ENCODE results near the gene VGLL4.

The VGLL4 gene

GRCh38 chr3:11637901-11638458 is 5.7 kb downstream of the VGLL4 start:
- no peak for TF ChIP-seq CTCF (conservative IDR thresholded peaks at IDR 0.05; ENCODE audit: control insufficient read depth, insufficient read depth, low read depth, low read length)
- H3K4me3 ChIP-seq (ENCODE audit: control insufficient read depth, low read depth, low read length) = peak overlapping the region; percentile 16
- DNase-seq (ENCODE audit: low read depth) = peak; percentile 86

DNA sequence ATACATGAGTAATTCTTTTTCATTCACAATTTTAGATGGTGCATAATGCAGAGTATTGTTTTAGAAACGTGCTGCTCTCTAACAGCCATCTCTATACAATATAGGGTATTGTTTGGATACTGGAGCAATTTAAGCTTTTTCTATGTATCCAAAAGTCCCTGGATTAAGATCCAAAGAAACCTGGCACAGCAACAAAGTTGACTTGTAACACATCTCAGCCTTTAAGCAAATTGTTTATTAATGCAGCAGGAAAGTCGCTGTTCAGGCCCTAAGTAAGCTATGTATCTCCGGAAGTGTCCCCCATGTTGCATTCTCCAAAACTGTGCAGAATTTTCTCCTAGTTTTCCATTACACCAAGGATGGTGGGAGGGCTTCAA is 7.3 kb downstream of the VGLL4 start:
- no peak overlapping the region for H3K4me3 ChIP-seq (ENCODE audit: control insufficient read depth, low read depth, low read length)
- no peak for DNase-seq (ENCODE audit: low read depth)
- no peak for TF ChIP-seq CTCF (conservative IDR thresholded peaks at IDR 0.05; ENCODE audit: control insufficient read depth, insufficient read depth, low read depth, low read length)

- no peak for TF ChIP-seq CTCF (conservative IDR thresholded peaks at IDR 0.05; ENCODE audit: control insufficient read depth, insufficient read depth, low read depth, low read length)
- peak; percentile 45 for DNase-seq (ENCODE audit: low read depth)
- H3K4me3 ChIP-seq (ENCODE audit: control insufficient read depth, low read depth, low read length) = no peak overlapping the region
Observed at GRCh38 chr3:11635680-11636393, 7.9 kb downstream of the VGLL4 start.

- no peak overlapping the region for H3K4me3 ChIP-seq (ENCODE audit: control insufficient read depth, low read depth, low read length)
- no peak for DNase-seq (ENCODE audit: low read depth)
- TF ChIP-seq CTCF (conservative IDR thresholded peaks at IDR 0.05; ENCODE audit: control insufficient read depth, insufficient read depth, low read depth, low read length) = no peak
Observed at GRCh38 chr3:11634974-11635612, 8.6 kb downstream of the VGLL4 start.

GRCh38 chr3:11634081-11634635 is 9.6 kb downstream of the VGLL4 start:
- peak; percentile 59 for DNase-seq (ENCODE audit: low read depth)
- H3K4me3 ChIP-seq (ENCODE audit: control insufficient read depth, low read depth, low read length) = no peak overlapping the region

GRCh38 chr3:11632966-11633365 is 10.7 kb downstream of the VGLL4 start:
- no peak for DNase-seq (ENCODE audit: low read depth)
- TF ChIP-seq CTCF (conservative IDR thresholded peaks at IDR 0.05; ENCODE audit: control insufficient read depth, insufficient read depth, low read depth, low read length) = no peak
- H3K4me3 ChIP-seq (ENCODE audit: control insufficient read depth, low read depth, low read length) = no peak overlapping the region

More at GRCh38 chr3:11634081-11634635, 9.6 kb downstream of the VGLL4 start:
- TF ChIP-seq CTCF (conservative IDR thresholded peaks at IDR 0.05; ENCODE audit: control insufficient read depth, insufficient read depth, low read depth, low read length) = no peak

All from fibroblast of mammary gland (primary cell).